Measurements from ENCODE around the gene LLGL2. TPM values are rescaled to one million over a fixed set of nuclear protein-coding genes. Genes with fewer than 3 reads are reported as not detected.
"Not testable (repeated sequence)": the region's sequence is repeated elsewhere in the genome, so short reads cannot be mapped to it uniquely, and the experiment has no call there.

Gene LLGL2
- total and polyA plus RNA-seq, 10 of the 15 experiments (the other 5 are each of a cell fraction or from before 2014, with no cell fraction given) = 0.21 to 9.9 (median 4.5) TPM

DNA sequence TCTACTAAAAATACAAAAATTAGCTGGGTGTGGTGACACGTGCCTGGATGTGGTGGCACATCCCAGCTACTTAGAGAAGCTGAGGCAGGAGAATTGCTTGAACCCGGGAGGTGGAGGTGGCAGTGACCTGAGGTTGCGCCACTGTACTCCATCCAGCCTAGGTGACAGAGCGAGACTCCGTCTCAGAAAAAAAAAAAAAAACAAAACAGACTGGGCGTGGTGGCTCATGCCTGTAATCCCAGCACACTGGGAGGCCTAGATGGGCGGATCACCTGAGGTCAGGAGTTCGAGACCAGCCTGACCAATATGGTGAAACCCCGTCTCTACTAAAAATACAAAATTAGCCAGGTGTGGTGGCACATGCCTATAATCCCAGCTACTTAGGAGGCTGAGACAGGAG lies 67.9 kb downstream of the LLGL2 start:
- H3K4me2 ChIP-seq (ENCODE audit: control insufficient read depth, insufficient read depth); H3K4me3 ChIP-seq; H3K9me3 ChIP-seq (replicated peaks; ENCODE audit: control insufficient read depth, insufficient read depth, low read length); H3K27ac ChIP-seq (ENCODE audit: control insufficient read depth, insufficient read depth); FAIRE-seq; BruUV-seq (replicated peaks); H3K79me2 ChIP-seq (ENCODE audit: control insufficient read depth, insufficient read depth, low read length); H2AFZ ChIP-seq (ENCODE audit: control insufficient read depth, low read depth, low read length); DNase-seq (ENCODE audit: low read depth, low spot score); ATAC-seq; POLR2A ChIA-PET; H3K9ac ChIP-seq (ENCODE audit: control insufficient read depth, insufficient read depth, low read length); intact Hi-C loops (cut with micrococcal nuclease; ENCODE audit: unreplicated experiment); H3K36me3 ChIP-seq (ENCODE audit: control insufficient read depth in 2 of 2, insufficient read depth in 2 of 2, low read length in 1 of 2); H4K20me1 ChIP-seq (ENCODE audit: control insufficient read depth, insufficient read depth); H3K4me1 ChIP-seq (ENCODE audit: control insufficient read depth, insufficient read depth, low read length); SMC1A ChIA-PET (ENCODE audit: uncharacterized antibody, unreplicated experiment); H3K27me3 ChIP-seq (replicated peaks in 1 of 2; ENCODE audit: control insufficient read depth in 2 of 2, insufficient read depth in 2 of 2, low read length in 1 of 2): not testable (repeated sequence)
- in situ Hi-C loops (cut with MboI) = loop anchor here (10.0 kb wide), 1 partner anchor 169 kb away; no protein-coding TSS in a partner anchor
- 27% methylated on average over 8 of the region's 9 CpGs for WGBS (ENCODE audit: insufficient coverage, insufficient replicate concordance, low lambda C conversion rate, missing lambda C conversion rate)
- ChIA-PET RAD21 (ENCODE audit: unreplicated experiment) (interaction anchor here (0.8 kb wide), 1 partner anchor 160 kb away, joined by 4 read pairs; no protein-coding TSS in a partner anchor), CTCF (interaction anchor here (0.9 to 3.7 kb wide), 4 partner anchors 8 to 154 kb away, joined by 3 to 20 read pairs (median 4); no protein-coding TSS in a partner anchor)

DNA sequence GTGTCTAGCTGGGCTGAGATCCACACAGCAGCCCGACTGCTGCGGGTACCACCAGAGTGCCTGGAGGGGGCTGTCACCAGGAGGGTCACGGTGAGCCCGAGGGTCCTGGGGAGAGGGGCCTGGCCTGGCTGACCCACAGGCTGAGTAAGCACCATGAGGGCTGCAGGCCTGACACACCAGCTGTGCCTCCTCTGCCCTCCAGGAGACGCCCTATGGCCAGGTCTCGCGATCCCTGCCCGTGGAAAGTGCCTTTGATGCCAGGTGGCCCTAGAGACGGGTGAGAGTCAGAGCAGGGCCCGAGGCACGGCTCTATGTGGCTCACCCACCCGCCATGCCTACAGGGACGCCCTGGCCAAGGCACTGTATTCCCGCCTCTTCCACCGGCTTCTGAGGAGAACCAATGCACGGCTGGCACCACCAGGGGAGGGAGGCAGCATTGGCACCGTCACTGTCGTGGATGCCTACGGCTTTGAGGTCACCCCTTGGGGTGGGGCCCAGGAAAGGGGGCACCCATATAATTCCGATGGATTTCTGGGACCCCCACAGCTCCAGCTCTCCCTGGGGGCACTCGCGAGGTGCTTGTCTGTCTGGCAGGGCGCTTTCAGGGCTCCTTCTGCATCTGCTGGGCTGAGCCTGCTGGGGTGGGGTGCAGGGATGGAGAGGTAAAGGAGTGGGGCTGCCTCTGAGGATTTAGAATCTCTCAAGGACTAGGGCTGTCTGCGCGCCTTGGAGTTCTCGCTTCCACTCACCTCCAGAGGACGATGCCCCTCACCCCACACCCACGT lies 69.2 kb downstream of the LLGL2 start:
- no peak overlapping the region for H2AFZ ChIP-seq (ENCODE audit: control insufficient read depth, low read depth, low read length)
- no peaks in the 10 kb centered on the region for H3K9me3 ChIP-seq (replicated peaks; ENCODE audit: control insufficient read depth, insufficient read depth, low read length)
- ChIA-PET CTCF (interaction anchor here (1.0 to 1.4 kb wide), 3 partner anchors 14 to 155 kb away, joined by 4 to 5 read pairs (median 5); no protein-coding TSS in a partner anchor), POLR2A (interaction anchor here (0.6 kb wide), 1 partner anchor 15 kb away, joined by 4 read pairs; no protein-coding TSS in a partner anchor), SMC1A (ENCODE audit: uncharacterized antibody, unreplicated experiment) (no interaction called here), RAD21 (ENCODE audit: unreplicated experiment) (no interaction called here)
- WGBS (ENCODE audit: insufficient coverage, insufficient replicate concordance, low lambda C conversion rate, missing lambda C conversion rate) = 40% methylated on average over 28 of the region's 28 CpGs
- intact Hi-C loops (cut with micrococcal nuclease; ENCODE audit: unreplicated experiment) = no loop called here
- no peaks in the 10 kb centered on the region; a peak in 1 of 4 replicates for H3K27me3 ChIP-seq (replicated peaks in 1 of 2; ENCODE audit: control insufficient read depth in 2 of 2, insufficient read depth in 2 of 2, low read length in 1 of 2)
- no peaks in the 10 kb centered on the region for H3K36me3 ChIP-seq (ENCODE audit: control insufficient read depth in 2 of 2, insufficient read depth in 2 of 2, low read length in 1 of 2)
- H3K4me2 ChIP-seq (ENCODE audit: control insufficient read depth, insufficient read depth) = no peak overlapping the region
- ATAC-seq (peak; percentile 10; the same call in 1 of the 3 replicates), FAIRE-seq (no peak), DNase-seq (ENCODE audit: low read depth, low spot score) (no peak)
- in situ Hi-C loops (cut with MboI) = loop anchor here (10.0 kb wide), 1 partner anchor 170 kb away; no protein-coding TSS in a partner anchor
- no peak overlapping the region for H3K27ac ChIP-seq (ENCODE audit: control insufficient read depth, insufficient read depth)
- H4K20me1 ChIP-seq (ENCODE audit: control insufficient read depth, insufficient read depth) = no peaks in the 10 kb centered on the region
- no peaks in the 10 kb centered on the region for H3K4me1 ChIP-seq (ENCODE audit: control insufficient read depth, insufficient read depth, low read length)
- no peaks in the 10 kb centered on the region for H3K79me2 ChIP-seq (ENCODE audit: control insufficient read depth, insufficient read depth, low read length)
- no peak overlapping the region for H3K9ac ChIP-seq (ENCODE audit: control insufficient read depth, insufficient read depth, low read length)
- H3K4me3 ChIP-seq = no peak overlapping the region
- TF ChIP-seq, protein P1, sequence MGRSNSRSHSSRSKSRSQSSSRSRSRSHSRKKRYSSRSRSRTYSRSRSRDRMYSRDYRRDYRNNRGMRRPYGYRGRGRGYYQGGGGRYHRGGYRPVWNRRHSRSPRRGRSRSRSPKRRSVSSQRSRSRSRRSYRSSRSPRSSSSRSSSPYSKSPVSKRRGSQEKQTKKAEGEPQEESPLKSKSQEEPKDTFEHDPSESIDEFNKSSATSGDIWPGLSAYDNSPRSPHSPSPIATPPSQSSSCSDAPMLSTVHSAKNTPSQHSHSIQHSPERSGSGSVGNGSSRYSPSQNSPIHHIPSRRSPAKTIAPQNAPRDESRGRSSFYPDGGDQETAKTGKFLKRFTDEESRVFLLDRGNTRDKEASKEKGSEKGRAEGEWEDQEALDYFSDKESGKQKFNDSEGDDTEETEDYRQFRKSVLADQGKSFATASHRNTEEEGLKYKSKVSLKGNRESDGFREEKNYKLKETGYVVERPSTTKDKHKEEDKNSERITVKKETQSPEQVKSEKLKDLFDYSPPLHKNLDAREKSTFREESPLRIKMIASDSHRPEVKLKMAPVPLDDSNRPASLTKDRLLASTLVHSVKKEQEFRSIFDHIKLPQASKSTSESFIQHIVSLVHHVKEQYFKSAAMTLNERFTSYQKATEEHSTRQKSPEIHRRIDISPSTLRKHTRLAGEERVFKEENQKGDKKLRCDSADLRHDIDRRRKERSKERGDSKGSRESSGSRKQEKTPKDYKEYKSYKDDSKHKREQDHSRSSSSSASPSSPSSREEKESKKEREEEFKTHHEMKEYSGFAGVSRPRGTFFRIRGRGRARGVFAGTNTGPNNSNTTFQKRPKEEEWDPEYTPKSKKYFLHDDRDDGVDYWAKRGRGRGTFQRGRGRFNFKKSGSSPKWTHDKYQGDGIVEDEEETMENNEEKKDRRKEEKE (IDR thresholded peaks at IDR 0.05) = no peak
- no peak for TF ChIP-seq FOXK2 (IDR thresholded peaks at IDR 0.05)
- no TSS peak for BruUV-seq (replicated peaks)
